ACC112 (cell line): ENCODE measurements around the gene XRCC3.

Source experiments
- H2AFZ ChIP-seq: fragments of 200-600 bp; sonication (generic); one replicate; pipeline ENCODE4 v1.6.0; 2017; ENCODE audit warnings: antibody characterized with exemption, low read length; ENCODE audit not compliant: unreplicated experiment
- H3K27ac ChIP-seq: fragments of 200-600 bp; sonication (generic); 2 replicates; pipeline ENCODE4 v1.5.1; 2014; ENCODE audit warnings: low read depth, mild to moderate bottlenecking, antibody characterized with exemption, low read length, moderate library complexity
- H3K27me3 ChIP-seq: fragments of 200-600 bp; sonication (generic); 2 replicates; pipeline ENCODE4 v1.6.1; 2014; ENCODE audit warnings: mild to moderate bottlenecking, antibody characterized with exemption, low read length, moderate library complexity, mixed read lengths; ENCODE audit not compliant: insufficient read depth
- H3K36me3 ChIP-seq: fragments of 200-600 bp; sonication (generic); 2 replicates; pipeline ENCODE4 v1.6.1; 2016; ENCODE audit warnings: mild to moderate bottlenecking, antibody characterized with exemption, low read length, moderate library complexity, mixed read lengths; ENCODE audit not compliant: insufficient read depth
- H3K4me1 ChIP-seq: fragments of 200-600 bp; sonication (generic); one replicate; pipeline ENCODE4 v1.6.1; 2016; ENCODE audit warnings: low read length, mixed read lengths; ENCODE audit not compliant: insufficient read depth, unreplicated experiment, control insufficient read depth
- H3K4me3 ChIP-seq: fragments of 200-600 bp; sonication (generic); 2 replicates; pipeline ENCODE4 v1.5.1; 2014; ENCODE audit warnings: mild to moderate bottlenecking, low read depth, low read length
- H3K79me2 ChIP-seq: fragments of 200-600 bp; sonication (generic); one replicate; pipeline ENCODE4 v1.6.0; 2016; ENCODE audit warnings: low read length; ENCODE audit not compliant: control insufficient read depth, unreplicated experiment, insufficient read depth

Gene XRCC3

GRCh38 chr14:103731916-103732867 lies 16.9 kb upstream of the XRCC3 start:
- Histone ChIP-seq H3K79me2 (no peaks in the 10 kb centered on the region), H2AFZ (no peak overlapping the region), H3K4me1 (no peaks in the 10 kb centered on the region), H3K36me3 (no peaks in the 10 kb centered on the region), H3K27ac (no peak overlapping the region), H3K27me3 (no peaks in the 10 kb centered on the region), H3K4me3 (no peak overlapping the region)

- H3K4me3 ChIP-seq = no peak overlapping the region
- H3K79me2 ChIP-seq = no peaks in the 10 kb centered on the region
- no peaks in the 10 kb centered on the region for H3K27me3 ChIP-seq
- H2AFZ ChIP-seq = no peak overlapping the region
- no peaks in the 10 kb centered on the region for H3K4me1 ChIP-seq
- no peak overlapping the region for H3K27ac ChIP-seq
- H3K36me3 ChIP-seq = no peaks in the 10 kb centered on the region
Observed at GRCh38 chr14:103731481-103731880, 16.2 kb upstream of the XRCC3 start.

- no peaks in the 10 kb centered on the region for H3K36me3 ChIP-seq
- H3K27ac ChIP-seq = no peak overlapping the region
- H2AFZ ChIP-seq = no peak overlapping the region
- H3K79me2 ChIP-seq = peaks cover 4% of the 10 kb centered on the region
- H3K4me1 ChIP-seq = no peaks in the 10 kb centered on the region
- no peak overlapping the region for H3K4me3 ChIP-seq
- no peaks in the 10 kb centered on the region for H3K27me3 ChIP-seq
Observed at GRCh38 chr14:103730490-103731035, 15.3 kb upstream of the XRCC3 start.

GRCh38 chr14:103729496-103730448 lies 14.5 kb upstream of the XRCC3 start:
- no peak overlapping the region for H3K27ac ChIP-seq
- no peaks in the 10 kb centered on the region for H3K36me3 ChIP-seq
- H3K4me3 ChIP-seq = no peak overlapping the region
- H2AFZ ChIP-seq = no peak overlapping the region
- H3K79me2 ChIP-seq = peaks cover 7% of the 10 kb centered on the region
- H3K27me3 ChIP-seq = no peaks in the 10 kb centered on the region
- H3K4me1 ChIP-seq = no peaks in the 10 kb centered on the region

- Histone ChIP-seq H2AFZ (no peak overlapping the region), H3K79me2 (peaks cover 13% of the 10 kb centered on the region), H3K27me3 (no peaks in the 10 kb centered on the region), H3K4me3 (no peak overlapping the region), H3K27ac (no peak overlapping the region), H3K4me1 (no peaks in the 10 kb centered on the region), H3K36me3 (no peaks in the 10 kb centered on the region)
Observed at GRCh38 chr14:103728721-103729120, 13.5 kb upstream of the XRCC3 start.

GRCh38 chr14:103728141-103728540 lies 12.9 kb upstream of the XRCC3 start:
- Histone ChIP-seq H3K4me1 (peaks cover 1% of the 10 kb centered on the region), H3K27me3 (no peaks in the 10 kb centered on the region), H3K79me2 (peaks cover 19% of the 10 kb centered on the region), H3K27ac (no peak overlapping the region), H3K36me3 (no peaks in the 10 kb centered on the region), H2AFZ (no peak overlapping the region), H3K4me3 (no peak overlapping the region)

GRCh38 chr14:103727313-103727980 lies 12.2 kb upstream of the XRCC3 start:
- Histone ChIP-seq H3K79me2 (peaks cover 23% of the 10 kb centered on the region), H3K27me3 (no peaks in the 10 kb centered on the region), H3K36me3 (no peaks in the 10 kb centered on the region), H3K4me1 (peaks cover 5% of the 10 kb centered on the region), H2AFZ (no peak overlapping the region), H3K27ac (no peak overlapping the region), H3K4me3 (no peak overlapping the region)

- Histone ChIP-seq H2AFZ (no peak overlapping the region), H3K79me2 (peaks cover 27% of the 10 kb centered on the region), H3K27ac (no peak overlapping the region), H3K4me1 (peaks cover 9% of the 10 kb centered on the region), H3K4me3 (no peak overlapping the region), H3K36me3 (no peaks in the 10 kb centered on the region), H3K27me3 (no peaks in the 10 kb centered on the region)
Observed at GRCh38 chr14:103726474-103726873, 11.2 kb upstream of the XRCC3 start.

- H3K27me3 ChIP-seq = no peaks in the 10 kb centered on the region
- H3K4me3 ChIP-seq = no peak overlapping the region
- H3K79me2 ChIP-seq = peaks cover 33% of the 10 kb centered on the region
- H2AFZ ChIP-seq = no peak overlapping the region
- H3K4me1 ChIP-seq = peaks cover 9% of the 10 kb centered on the region
- H3K27ac ChIP-seq = no peak overlapping the region
- no peaks in the 10 kb centered on the region for H3K36me3 ChIP-seq
Observed at GRCh38 chr14:103725739-103726395, 10.6 kb upstream of the XRCC3 start.
